HG02852 (cell line): ENCODE data around the gene SRCAP.

Experiments used
- ATAC-seq: cut with Tn5 transposase; IDR thresholded peaks from one replicate; pipeline ENCODE4 v1.9.1; 2021; ENCODE audit warnings: mild to moderate bottlenecking, moderate library complexity; ENCODE audit not compliant: unreplicated experiment

Gene SRCAP

GRCh38 chr16:30753596-30753995 lies 54.6 kb downstream of the SRCAP start:
- ATAC-seq, result no peak

- no peak for ATAC-seq
These were observed 57.2 kb downstream of the SRCAP start for GRCh38 chr16:30755955-30756780.

DNA sequence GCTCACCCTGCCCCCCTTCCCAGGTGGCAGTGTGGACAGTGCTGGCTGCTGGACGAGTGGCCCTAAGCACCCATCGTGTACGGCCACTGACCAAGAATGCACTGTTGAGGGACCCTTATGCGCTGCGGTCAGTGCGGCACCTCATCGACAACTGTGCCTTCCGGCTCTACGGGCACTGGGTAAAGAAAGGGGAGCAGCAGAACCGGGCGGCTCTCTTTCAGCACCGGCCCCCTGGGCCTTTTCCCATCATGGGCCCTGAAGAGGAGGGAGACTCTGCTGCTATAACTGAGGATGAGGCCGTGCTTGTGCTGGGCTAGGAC lies 57.8 kb downstream of the SRCAP start:
- no peak for ATAC-seq

GRCh38 chr16:30757316-30757715 lies 58.3 kb downstream of the SRCAP start:
- no peak for ATAC-seq

GRCh38 chr16:30758988-30759491 lies 60.1 kb downstream of the SRCAP start:
- ATAC-seq, result no peak

DNA sequence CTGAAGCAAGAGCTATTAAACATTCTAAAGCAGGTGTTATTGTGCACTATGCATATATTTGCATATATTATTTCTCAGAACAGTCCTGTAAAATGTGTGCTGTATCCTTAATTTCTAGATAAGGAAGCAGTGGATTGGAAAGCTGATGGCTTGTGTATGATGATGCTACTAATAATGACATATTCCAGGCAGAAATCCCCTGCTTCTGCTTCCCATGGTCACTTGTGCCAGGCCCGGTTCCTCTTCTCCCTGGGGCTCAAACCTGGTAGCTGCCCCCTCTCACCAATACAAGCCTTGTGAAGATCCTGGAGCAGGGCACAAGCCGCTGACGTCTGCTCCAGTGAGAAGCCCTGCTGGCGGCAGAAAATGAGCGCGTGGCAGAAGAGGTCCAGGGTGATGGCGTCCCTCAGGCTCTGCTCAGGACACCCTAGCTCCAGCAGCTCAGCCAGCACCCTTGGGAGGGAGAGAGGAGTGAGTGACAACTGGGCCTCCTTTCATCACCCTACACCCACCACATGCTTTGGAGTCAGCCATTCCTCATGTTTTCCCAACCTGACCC lies 61.1 kb downstream of the SRCAP start:
- ATAC-seq, result no peak

- no peak for ATAC-seq
These were observed 61.8 kb downstream of the SRCAP start for GRCh38 chr16:30760577-30761426.

DNA sequence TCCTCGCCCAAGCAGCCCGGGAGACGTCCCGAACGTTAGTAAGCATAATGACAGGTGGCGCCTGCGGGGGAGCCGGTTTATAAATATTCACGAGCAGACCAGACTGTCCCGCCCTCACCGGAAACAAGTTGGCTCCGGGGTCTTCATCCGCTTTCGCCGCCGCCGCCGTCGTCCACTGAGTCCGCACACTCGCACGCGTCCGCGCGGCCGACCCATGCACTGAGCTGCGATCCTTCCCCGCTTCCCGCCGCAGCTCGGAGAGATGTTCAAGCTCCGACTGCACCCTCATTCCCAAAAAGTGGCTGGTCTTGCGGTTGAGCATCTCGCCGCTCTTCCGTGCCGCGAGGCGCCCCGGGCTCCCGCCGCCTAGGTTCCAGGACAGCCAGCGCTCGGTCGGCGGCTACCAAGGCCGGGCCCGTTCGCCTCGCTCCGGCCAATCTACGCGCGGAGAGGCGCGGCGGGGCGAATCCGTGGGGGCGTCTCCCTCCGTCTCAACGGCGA lies 62.5 kb downstream of the SRCAP start:
- ATAC-seq, result peak; percentile 27

DNA sequence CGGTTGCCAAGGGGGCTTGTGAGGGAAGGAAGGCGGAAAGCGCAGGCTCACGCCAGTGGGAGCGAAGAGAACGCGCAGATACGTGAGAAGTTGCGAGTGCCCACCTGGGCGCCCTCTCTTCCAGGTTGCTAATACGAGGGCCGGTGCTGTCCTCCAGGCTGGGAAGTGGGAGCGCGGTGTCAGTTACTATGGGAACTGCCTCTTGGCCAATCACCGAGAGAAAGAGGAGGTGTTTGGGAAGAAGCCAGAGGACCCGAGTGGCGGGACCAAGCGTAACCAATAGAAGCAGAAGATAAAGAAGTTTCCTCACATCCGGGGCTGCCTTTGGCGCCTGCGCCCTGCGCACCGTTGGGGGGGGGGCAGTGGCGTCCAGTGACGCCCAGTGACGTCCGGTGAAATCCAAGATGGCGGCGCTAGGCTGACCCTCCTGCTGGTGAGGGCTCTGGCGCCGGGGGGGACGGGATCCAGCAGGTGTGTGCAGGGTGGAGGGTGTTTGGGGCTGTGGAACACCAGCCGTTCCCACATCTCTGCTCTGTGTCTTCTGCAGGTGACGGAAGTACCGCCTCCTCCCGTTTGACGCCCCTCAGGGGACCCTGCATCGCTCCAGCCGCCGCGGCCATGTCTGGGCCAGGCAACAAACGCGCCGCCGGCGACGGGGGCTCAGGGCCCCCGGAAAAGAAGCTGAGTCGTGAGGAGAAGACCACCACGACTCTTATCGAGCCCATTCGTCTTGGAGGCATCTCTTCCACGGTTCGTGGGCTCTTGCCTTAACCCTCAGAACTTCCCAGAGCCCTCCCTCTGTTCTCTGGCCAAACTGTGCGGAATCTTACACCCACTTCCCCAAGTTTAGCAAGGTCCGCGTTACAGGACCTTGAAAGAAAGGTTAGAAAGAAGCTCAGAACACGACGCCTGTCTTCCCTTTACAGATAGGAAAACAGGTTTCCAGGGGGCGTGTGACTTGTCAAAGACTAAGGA lies 63.2 kb downstream of the SRCAP start, which contains the start of the genes CFAP119 and RNF40:
TSS of gene CFAP119 (minus strand) at position 135 of the 975 bp plus-strand sequence. CDS start 314 bp downstream, outside the sequence.
TSS of gene RNF40 (plus strand) at position 395 of the 975 bp plus-strand sequence. CDS start at position 619, 224 bp downstream.
- ATAC-seq, result peak; percentile 87

GRCh38 chr16:30762991-30763725 lies 64.2 kb downstream of the SRCAP start:
- ATAC-seq, result no peak

- ATAC-seq, result no peak
These were observed 65.1 kb downstream of the SRCAP start for GRCh38 chr16:30764086-30764485.

DNA sequence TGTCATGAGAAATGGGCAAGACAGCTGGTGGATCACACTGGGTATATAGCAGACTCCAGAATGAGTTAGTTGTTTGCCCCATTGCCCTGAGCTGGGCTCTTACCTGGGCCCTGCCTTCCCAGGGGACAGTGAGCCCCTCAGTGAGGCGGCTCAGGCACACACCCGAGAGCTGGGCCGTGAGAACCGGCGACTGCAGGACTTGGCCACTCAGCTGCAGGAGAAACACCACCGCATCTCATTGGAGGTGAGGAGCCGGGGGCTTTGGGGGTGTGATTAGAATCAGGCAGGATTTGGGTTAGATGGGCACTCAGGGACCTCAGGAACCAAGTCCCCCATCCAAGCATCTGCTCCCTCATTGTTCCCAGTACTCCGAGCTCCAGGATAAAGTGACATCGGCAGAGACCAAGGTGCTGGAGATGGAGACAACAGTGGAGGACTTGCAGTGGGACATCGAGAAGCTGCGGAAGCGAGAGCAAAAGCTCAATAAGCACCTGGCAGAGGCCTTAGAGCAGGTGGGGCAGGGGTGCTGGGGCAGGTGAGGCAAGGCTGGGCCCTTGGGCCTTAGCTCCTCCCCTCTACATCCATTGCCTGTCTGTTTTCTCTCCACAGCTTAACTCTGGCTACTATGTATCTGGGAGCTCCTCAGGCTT lies 66.0 kb downstream of the SRCAP start:
- ATAC-seq, result no peak

GRCh38 chr16:30766206-30766932 lies 67.4 kb downstream of the SRCAP start:
- ATAC-seq, result no peak

GRCh38 chr16:30766933-30767284 lies 67.9 kb downstream of the SRCAP start:
- no peak for ATAC-seq

- no peak for ATAC-seq
These were observed 68.9 kb downstream of the SRCAP start for GRCh38 chr16:30767767-30768465.

DNA sequence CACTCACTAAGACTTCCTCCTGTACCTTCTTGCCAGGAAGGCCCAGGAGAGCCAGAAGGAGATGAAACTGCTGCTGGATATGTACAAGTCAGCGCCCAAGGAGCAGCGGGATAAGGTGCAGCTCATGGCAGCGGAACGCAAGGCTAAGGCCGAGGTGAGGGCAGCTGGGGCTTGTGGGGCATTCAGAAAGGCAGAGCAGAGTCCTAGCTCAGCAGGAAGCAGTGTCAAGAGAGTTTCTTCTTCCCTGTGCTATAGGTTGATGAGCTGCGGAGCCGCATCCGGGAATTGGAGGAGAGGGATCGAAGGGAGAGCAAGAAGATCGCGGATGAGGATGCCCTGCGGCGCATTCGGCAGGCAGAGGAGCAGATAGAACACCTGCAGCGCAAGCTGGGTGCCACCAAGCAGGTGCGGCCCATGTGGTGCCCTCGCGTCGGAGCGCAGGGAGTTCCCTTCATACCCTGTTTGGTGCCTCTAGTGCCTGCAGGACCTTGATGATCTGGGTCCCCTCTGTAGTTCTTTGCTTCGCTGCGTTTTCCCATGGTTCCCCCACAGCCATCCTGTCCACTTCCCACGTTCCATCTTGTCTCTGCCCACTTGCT lies 69.7 kb downstream of the SRCAP start:
- ATAC-seq, result no peak

GRCh38 chr16:30769379-30770089 lies 70.6 kb downstream of the SRCAP start:
- ATAC-seq, result no peak
